Bronchial epithelial cell (primary cell): Measurements from ENCODE around the gene NLRP8. TPM values are rescaled to one million over a fixed set of nuclear protein-coding genes. Genes with fewer than 3 reads are reported as not detected.
A peak's percentile ranks its signal among the peaks of the same experiment; 100 is the strongest.

Experiments
- DNase-seq: peaks from one replicate; pipeline ENCODE4 v3.0.0-alpha.2; 2010; ENCODE audit warnings: low read depth
- FAIRE-seq: peaks from 2 replicates; lab custom pipeline; 2011; peaks lifted over from hg19 to GRCh38; lab: Jason Lieb, UNC
- H3K27me3 ChIP-seq: 2 replicates; pipeline ENCODE4 v1.5.1; 2011; ENCODE audit warnings: low read length; ENCODE audit not compliant: control insufficient read depth, insufficient read depth
- H3K36me3 ChIP-seq: 2 replicates; pipeline ENCODE4 v1.5.1; 2011; ENCODE audit warnings: low read length; ENCODE audit not compliant: control insufficient read depth, insufficient read depth
- H3K4me3 ChIP-seq: 2 replicates; pipeline ENCODE4 v1.5.1; 2011; ENCODE audit warnings: mild to moderate bottlenecking, low read depth, low read length, control low read depth
- CTCF ChIP-seq: IDR thresholded peaks from 2 replicates; pipeline ENCODE4 v1.5.1; 2011; ENCODE audit warnings: mild to moderate bottlenecking, moderate library complexity, low read length, control low read depth, inconsistent platforms; ENCODE audit not compliant: insufficient read depth, severe bottlenecking
- total RNA-seq: library from RNA; depleted of rRNA; stranded (reverse); fragments of >200 nt; gene quantifications from 2 replicates; pipeline ENCODE4 v1.2.1, GENCODE V29; 2014

The NLRP8 gene
- total RNA-seq, result not detected in 2 replicates

GRCh38 chr19:55947532-55947931 lies at the start of gene NLRP8:
Gene NLRP8, plus strand, starts transcription at chr19:55947832.
- no peak for TF ChIP-seq CTCF
- FAIRE-seq, result no peak

GRCh38 chr19:55898911-55899310 lies 48.7 kb upstream of the NLRP8 start:
- H3K4me3 ChIP-seq, result no peak overlapping the region
- H3K36me3 ChIP-seq, result no peaks in the 10 kb centered on the region
- DNase-seq (no peak), FAIRE-seq (no peak)
- TF ChIP-seq CTCF, result no peak
- no peaks in the 10 kb centered on the region for H3K27me3 ChIP-seq

More at GRCh38 chr19:55947532-55947931, at the start of gene NLRP8:
- no peaks in the 10 kb centered on the region for H3K36me3 ChIP-seq
- no peak within 1 kb of the TSS for H3K4me3 ChIP-seq
- no peak for DNase-seq
- no peaks in the 10 kb centered on the region for H3K27me3 ChIP-seq

- FAIRE-seq (no peak), DNase-seq (peak; percentile 5)
- TF ChIP-seq CTCF, result no peak
- Histone ChIP-seq H3K4me3 (no peak overlapping the region), H3K36me3 (no peaks in the 10 kb centered on the region), H3K27me3 (no peaks in the 10 kb centered on the region)
These were observed 46.1 kb upstream of the NLRP8 start for GRCh38 chr19:55901369-55902079.

GRCh38 chr19:55902080-55902751 lies 45.4 kb upstream of the NLRP8 start:
- Histone ChIP-seq H3K27me3 (no peaks in the 10 kb centered on the region), H3K4me3 (no peak overlapping the region), H3K36me3 (no peaks in the 10 kb centered on the region)
- DNase-seq, result no peak
- TF ChIP-seq CTCF, result no peak
- FAIRE-seq, result no peak

GRCh38 chr19:55907286-55907685 lies 40.3 kb upstream of the NLRP8 start:
- H3K27me3 ChIP-seq, result no peaks in the 10 kb centered on the region
- no peaks in the 10 kb centered on the region for H3K36me3 ChIP-seq
- no peak overlapping the region for H3K4me3 ChIP-seq
- no peak for TF ChIP-seq CTCF
- no peak for DNase-seq
- FAIRE-seq, result no peak

GRCh38 chr19:55907746-55908145 lies 39.9 kb upstream of the NLRP8 start:
- no peaks in the 10 kb centered on the region for H3K36me3 ChIP-seq
- H3K4me3 ChIP-seq, result no peak overlapping the region
- TF ChIP-seq CTCF, result no peak
- no peak for DNase-seq
- no peak for FAIRE-seq
- H3K27me3 ChIP-seq, result no peaks in the 10 kb centered on the region
